Mesothelial cell of epicardium (in vitro differentiated cells): ENCODE measurements around the gene MANF. TPM values are rescaled to one million over a fixed set of nuclear protein-coding genes. Genes with fewer than 3 reads are reported as not detected.

ENCODE experiments used
- DNase-seq, 2 experiments: peaks; one replicate each; pipeline ENCODE4 v3.0.0; 2021; ENCODE audit warnings: low spot score in 2 of 2; ENCODE audit not compliant: unreplicated experiment in 2 of 2
- H3K27ac Mint-ChIP-seq: 2 replicates; pipeline ENCODE4 v1.8.0; 2021; ENCODE audit warnings: mixed read lengths
- H3K27me3 Mint-ChIP-seq: 2 replicates; pipeline ENCODE4 v1.8.0; 2021; ENCODE audit warnings: low read depth, mixed read lengths
- H3K36me3 Mint-ChIP-seq: 2 replicates; pipeline ENCODE4 v1.8.0; 2021; ENCODE audit warnings: mixed read lengths
- H3K4me1 Mint-ChIP-seq: 2 replicates; pipeline ENCODE4 v1.8.0; 2021; ENCODE audit warnings: mixed read lengths
- H3K4me3 Mint-ChIP-seq: 2 replicates; pipeline ENCODE4 v1.8.0; 2021; ENCODE audit warnings: mild to moderate bottlenecking, moderate library complexity, mixed read lengths
- H3K9me3 Mint-ChIP-seq: 2 replicates; pipeline ENCODE4 v1.8.0; 2021; ENCODE audit warnings: mixed read lengths
- total RNA-seq: library from RNA; stranded (reverse); gene quantifications from 3 replicates; pipeline ENCODE4 v1.2.1, GENCODE V29; 2021
- TF ChIP-seq, protein P1 (sequence below): fragments of 200-600 bp; sonication (generic); IDR thresholded peaks from one replicate; pipeline ENCODE4 v1.5.0; 2021; ENCODE audit warnings: antibody characterized with exemption; ENCODE audit not compliant: unreplicated experiment

MANF gene
- total RNA-seq, 1 donor from 2014 or later, result 99.7 TPM

DNA sequence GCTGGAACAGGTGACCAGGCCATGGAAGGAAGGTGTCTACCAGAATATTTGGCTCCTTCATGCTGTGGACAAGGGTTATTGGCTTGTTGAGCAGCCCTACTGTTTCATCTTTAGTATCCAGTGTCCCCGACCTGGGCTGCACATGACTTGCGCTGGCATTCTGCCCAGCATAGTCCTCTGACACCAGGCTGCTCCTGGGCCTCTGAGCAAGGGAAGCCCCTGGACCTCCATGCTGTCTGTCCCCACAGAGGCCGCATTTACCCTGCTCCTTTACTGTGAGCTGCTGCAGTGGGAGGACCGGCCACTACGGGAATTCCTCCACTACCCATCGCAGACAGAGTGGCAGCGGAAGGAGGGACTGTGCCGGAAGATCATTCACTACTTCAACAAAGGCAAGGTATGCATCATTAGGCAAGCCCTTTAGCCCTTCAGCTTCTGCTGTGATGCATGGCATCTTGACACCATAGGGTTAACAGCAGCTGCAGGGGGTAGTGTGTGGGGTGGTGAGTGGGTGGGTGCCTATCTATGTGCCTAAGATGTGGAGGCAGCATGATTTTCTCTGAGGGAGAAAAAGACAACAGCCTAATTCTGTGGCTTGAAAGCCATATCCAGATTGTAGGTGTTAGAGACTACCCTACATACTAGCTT, 44.0 kb upstream of the MANF start:
- H3K4me3 Mint-ChIP-seq, result no peak overlapping the region
- TF ChIP-seq, protein P1, sequence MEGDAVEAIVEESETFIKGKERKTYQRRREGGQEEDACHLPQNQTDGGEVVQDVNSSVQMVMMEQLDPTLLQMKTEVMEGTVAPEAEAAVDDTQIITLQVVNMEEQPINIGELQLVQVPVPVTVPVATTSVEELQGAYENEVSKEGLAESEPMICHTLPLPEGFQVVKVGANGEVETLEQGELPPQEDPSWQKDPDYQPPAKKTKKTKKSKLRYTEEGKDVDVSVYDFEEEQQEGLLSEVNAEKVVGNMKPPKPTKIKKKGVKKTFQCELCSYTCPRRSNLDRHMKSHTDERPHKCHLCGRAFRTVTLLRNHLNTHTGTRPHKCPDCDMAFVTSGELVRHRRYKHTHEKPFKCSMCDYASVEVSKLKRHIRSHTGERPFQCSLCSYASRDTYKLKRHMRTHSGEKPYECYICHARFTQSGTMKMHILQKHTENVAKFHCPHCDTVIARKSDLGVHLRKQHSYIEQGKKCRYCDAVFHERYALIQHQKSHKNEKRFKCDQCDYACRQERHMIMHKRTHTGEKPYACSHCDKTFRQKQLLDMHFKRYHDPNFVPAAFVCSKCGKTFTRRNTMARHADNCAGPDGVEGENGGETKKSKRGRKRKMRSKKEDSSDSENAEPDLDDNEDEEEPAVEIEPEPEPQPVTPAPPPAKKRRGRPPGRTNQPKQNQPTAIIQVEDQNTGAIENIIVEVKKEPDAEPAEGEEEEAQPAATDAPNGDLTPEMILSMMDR, result no peak
- H3K4me1 Mint-ChIP-seq, result peaks cover 13% of the 10 kb centered on the region
- H3K9me3 Mint-ChIP-seq, result no peaks in the 10 kb centered on the region
- H3K36me3 Mint-ChIP-seq, result peaks cover 1% of the 10 kb centered on the region
- DNase-seq, result no peak
- H3K27me3 Mint-ChIP-seq, result no peaks in the 10 kb centered on the region
- H3K27ac Mint-ChIP-seq, result no peak overlapping the region

- Mint-ChIP-seq H3K27me3 (no peaks in the 10 kb centered on the region), H3K27ac (no peak overlapping the region), H3K9me3 (no peaks in the 10 kb centered on the region), H3K36me3 (peaks cover 1% of the 10 kb centered on the region), H3K4me1 (peaks cover 13% of the 10 kb centered on the region), H3K4me3 (no peak overlapping the region)
- no peak for DNase-seq
- TF ChIP-seq, protein P1, result no peak
These were observed 41.0 kb upstream of the MANF start for GRCh38 chr3:51343918-51344687.

DNA sequence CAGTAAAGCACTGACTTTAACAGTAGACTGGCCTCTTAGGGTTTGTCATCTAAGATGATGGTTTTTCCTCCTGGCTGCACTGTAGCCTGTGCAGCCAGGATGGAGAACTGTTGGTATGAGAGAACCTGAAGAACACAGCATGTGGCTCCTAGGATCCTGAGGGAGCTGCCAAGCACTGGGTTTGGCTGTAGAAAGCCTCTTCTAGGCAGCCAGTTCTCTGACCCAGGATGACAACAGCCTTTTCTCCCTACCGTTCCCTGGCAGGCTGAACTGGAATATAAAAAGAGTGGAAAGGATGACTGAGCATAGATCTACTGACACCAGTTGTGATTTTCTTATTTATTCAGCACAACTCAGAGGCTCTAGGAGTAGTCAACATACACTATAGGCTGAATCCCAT, 34.3 kb upstream of the MANF start:
- Mint-ChIP-seq H3K36me3 (no peaks in the 10 kb centered on the region), H3K4me1 (no peaks in the 10 kb centered on the region), H3K27me3 (no peaks in the 10 kb centered on the region), H3K4me3 (no peak overlapping the region), H3K9me3 (no peaks in the 10 kb centered on the region), H3K27ac (no peak overlapping the region)
- DNase-seq, result no peak
- TF ChIP-seq, protein P1, result no peak

- no peak overlapping the region for H3K4me3 Mint-ChIP-seq
- TF ChIP-seq, protein P1, result no peak
- H3K4me1 Mint-ChIP-seq, result no peaks in the 10 kb centered on the region
- no peak for DNase-seq
- H3K36me3 Mint-ChIP-seq, result peaks cover 3% of the 10 kb centered on the region
- H3K27me3 Mint-ChIP-seq, result no peaks in the 10 kb centered on the region
- H3K9me3 Mint-ChIP-seq, result no peaks in the 10 kb centered on the region
- no peak overlapping the region for H3K27ac Mint-ChIP-seq
These were observed 32.0 kb upstream of the MANF start for GRCh38 chr3:51353131-51353530.

GRCh38 chr3:51353691-51354090, 31.4 kb upstream of the MANF start:
- no peak for DNase-seq
- Mint-ChIP-seq H3K36me3 (peaks cover 3% of the 10 kb centered on the region), H3K4me1 (no peaks in the 10 kb centered on the region), H3K27me3 (no peaks in the 10 kb centered on the region), H3K27ac (no peak overlapping the region), H3K4me3 (no peak overlapping the region), H3K9me3 (no peaks in the 10 kb centered on the region)
- TF ChIP-seq, protein P1, result no peak
